HL-60 (cell line): ENCODE measurements around the gene DDAH1.

ENCODE experiments used
- DNase-seq, 2 experiments: peaks; one replicate each; pipeline ENCODE4 v3.0.0-alpha.2; 2010 to 2020; ENCODE audit warnings: low read depth in 1 of 2, low spot score in 1 of 2
- H3K27ac ChIP-seq: fragments of 250-450 bp; sonication (Bioruptor Pico); replicated peaks from 2 replicates; pipeline ENCODE4 v1.5.1; 2020; ENCODE audit warnings: mild to moderate bottlenecking, moderate library complexity
- H3K27me3 ChIP-seq: fragments of 250-450 bp; sonication (Bioruptor Pico); 2 replicates; pipeline ENCODE4 v1.5.1; 2021; ENCODE audit warnings: mild to moderate bottlenecking, moderate library complexity; ENCODE audit not compliant: insufficient read depth, poor library complexity, severe bottlenecking
- H3K4me3 ChIP-seq: replicated peaks from 2 replicates; pipeline ENCODE4 v1.5.1; 2011; ENCODE audit warnings: mild to moderate bottlenecking, control low read depth, low read length; ENCODE audit not compliant: insufficient read depth
- CTCF ChIP-seq: IDR thresholded peaks from one replicate; pipeline ENCODE4 v1.5.1; 2011; ENCODE audit warnings: low read length, control low read depth, inconsistent platforms; ENCODE audit not compliant: insufficient read depth
- GABPA ChIP-seq: IDR thresholded peaks from 2 replicates; pipeline ENCODE4 v1.6.1; 2012; ENCODE audit warnings: low read depth
- POLR2AphosphoS5 ChIP-seq: IDR thresholded peaks from 2 replicates; pipeline ENCODE4 v1.6.1; 2012; ENCODE audit warnings: low read depth
- REST ChIP-seq: IDR thresholded peaks from 2 replicates; pipeline ENCODE4 v1.6.1; 2012; ENCODE audit warnings: low read depth; ENCODE audit not compliant: insufficient replicate concordance
- SPI1 ChIP-seq: IDR thresholded peaks from 2 replicates; pipeline ENCODE4 v1.6.1; 2012; ENCODE audit warnings: low read depth, mild to moderate bottlenecking, borderline replicate concordance

Gene DDAH1

GRCh38 chr1:85276978-85277639 lies 187.8 kb downstream of the DDAH1 start:
- Histone ChIP-seq H3K27me3 (no peaks in the 10 kb centered on the region), H3K27ac (peak overlapping the region; percentile 95), H3K4me3 (peak overlapping the region; percentile 94)
- TF ChIP-seq GABPA (no peak), POLR2AphosphoS5 (no peak), CTCF (no peak), REST (no peak), SPI1 (no peak)
- no peak for DNase-seq

GRCh38 chr1:85276215-85276977 lies 188.6 kb downstream of the DDAH1 start, which contains the start of gene BCL10:
Gene BCL10, minus strand, starts transcription at chr1:85276632. Its CDS starts 280 bp downstream, at chr1:85276352.
- H3K4me3 ChIP-seq: peak within 1 kb of the TSS; percentile 94
- peak; percentile 61 for TF ChIP-seq REST
- TF ChIP-seq CTCF: no peak
- TF ChIP-seq SPI1: peak; percentile 61; the same call in 1 of the 2 replicates
- TF ChIP-seq POLR2AphosphoS5: peak; percentile 80
- TF ChIP-seq GABPA: 0 out of 2 replicates have a peak, but pooled peaks have one; percentile 9
- peak; percentile 86 to 97 for DNase-seq
- peak within 1 kb of the TSS; percentile 95 for H3K27ac ChIP-seq
- H3K27me3 ChIP-seq: no peaks in the 10 kb centered on the region

- TF ChIP-seq REST: no peak
- TF ChIP-seq SPI1: no peak
- no peak for TF ChIP-seq CTCF
- no peak for TF ChIP-seq POLR2AphosphoS5
- no peak for TF ChIP-seq GABPA
- no peaks in the 10 kb centered on the region for H3K27me3 ChIP-seq
- DNase-seq: no peak
- H3K4me3 ChIP-seq: peak overlapping the region; percentile 94
- peak overlapping the region; percentile 95 for H3K27ac ChIP-seq
Observed at GRCh38 chr1:85275701-85276214, 189.2 kb downstream of the DDAH1 start.
